ENCODE data around the gene SMIM32. TPM values are rescaled to one million over a fixed set of nuclear protein-coding genes. Genes with fewer than 3 reads are reported as not detected.

SMIM32 gene
- total RNA-seq, 2 donors from 2014 or later: 0.15 to 0.20 TPM

- Mint-ChIP-seq H3K9me3 (peaks cover 6% of the 10 kb centered on the region), H3K27ac (no peak overlapping the region), H3K4me3 (no peak overlapping the region), H3K27me3 (ENCODE audit: insufficient read depth) (no peaks in the 10 kb centered on the region), H3K36me3 (ENCODE audit: low read depth) (peaks cover 66% of the 10 kb centered on the region), H3K4me1 (peaks cover 4% of the 10 kb centered on the region)
- H3K27me3 ChIP-seq (ENCODE audit: control insufficient read depth, insufficient read depth, low read length, poor library complexity, severe bottlenecking): no peaks in the 10 kb centered on the region
- no peak for DNase-seq
- 97% methylated on average over 1 of the region's 1 CpG; no CpG with 5 or more reads in 1 of the 2 experiments for WGBS, 2 experiments (ENCODE audit: insufficient coverage in 1 of 2, insufficient read length in 1 of 2)
- H3K9ac ChIP-seq (ENCODE audit: extremely low read depth, low read length, poor library complexity, severe bottlenecking): no peak overlapping the region
- TF ChIP-seq CTCF (conservative IDR thresholded peaks at IDR 0.05): no peak
- H3K27ac ChIP-seq (ENCODE audit: low read depth, low read length): no peak overlapping the region
- H3K4me3 ChIP-seq (ENCODE audit: low read length): no peak overlapping the region
- H3K9me3 ChIP-seq (ENCODE audit: control insufficient read depth, low read length): peaks cover 28% of the 10 kb centered on the region
- peaks cover 83% of the 10 kb centered on the region for H3K36me3 ChIP-seq (ENCODE audit: control insufficient read depth, insufficient read depth, low read length)
- no peaks in the 10 kb centered on the region for H3K4me1 ChIP-seq (ENCODE audit: control insufficient read depth, insufficient read depth, low read length)
Observed at GRCh38 chr5:136155761-136156160, 37.2 kb downstream of the SMIM32 start.

DNA sequence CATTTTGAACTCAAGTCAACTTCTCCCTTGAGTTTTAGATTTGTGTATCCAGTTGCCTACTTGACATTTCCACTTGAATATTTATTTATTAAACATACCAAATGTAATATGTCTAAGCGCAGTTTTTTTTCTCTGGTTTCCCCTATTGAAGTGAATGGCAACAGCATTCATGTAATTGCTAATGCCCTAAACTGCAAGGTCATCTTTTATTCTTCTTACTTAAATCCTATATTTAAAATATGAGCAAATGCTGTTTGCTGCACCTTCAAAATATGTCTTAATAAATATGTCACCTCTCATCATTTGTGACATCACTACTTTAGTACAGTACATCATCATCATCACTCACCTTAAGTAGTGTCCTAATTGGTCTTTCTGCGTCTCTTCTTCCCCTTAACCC, 37.9 kb downstream of the SMIM32 start:
- Histone ChIP-seq H3K27ac (ENCODE audit: low read depth, low read length) (no peak overlapping the region), H3K27me3 (ENCODE audit: control insufficient read depth, insufficient read depth, low read length, poor library complexity, severe bottlenecking) (no peaks in the 10 kb centered on the region), H3K4me3 (ENCODE audit: low read length) (no peak overlapping the region), H3K4me1 (ENCODE audit: control insufficient read depth, insufficient read depth, low read length) (no peaks in the 10 kb centered on the region), H3K9me3 (ENCODE audit: control insufficient read depth, low read length) (peaks cover 28% of the 10 kb centered on the region), H3K9ac (ENCODE audit: extremely low read depth, low read length, poor library complexity, severe bottlenecking) (no peak overlapping the region), H3K36me3 (ENCODE audit: control insufficient read depth, insufficient read depth, low read length) (peaks cover 76% of the 10 kb centered on the region)
- no peak overlapping the region for H3K4me3 Mint-ChIP-seq
- peaks cover 6% of the 10 kb centered on the region for H3K9me3 Mint-ChIP-seq
- no peak overlapping the region for H3K27ac Mint-ChIP-seq
- peaks cover 64% of the 10 kb centered on the region for H3K36me3 Mint-ChIP-seq (ENCODE audit: low read depth)
- TF ChIP-seq CTCF (conservative IDR thresholded peaks at IDR 0.05): no peak
- H3K27me3 Mint-ChIP-seq (ENCODE audit: insufficient read depth): no peaks in the 10 kb centered on the region
- 92 to 99% methylated on average over 2 of the region's 2 CpGs for WGBS, 2 experiments (ENCODE audit: insufficient coverage in 1 of 2, insufficient read length in 1 of 2)
- peaks cover 8% of the 10 kb centered on the region for H3K4me1 Mint-ChIP-seq
- DNase-seq: no peak

- Histone ChIP-seq H3K27ac (ENCODE audit: low read depth, low read length) (no peak overlapping the region), H3K27me3 (ENCODE audit: control insufficient read depth, insufficient read depth, low read length, poor library complexity, severe bottlenecking) (no peaks in the 10 kb centered on the region), H3K36me3 (ENCODE audit: control insufficient read depth, insufficient read depth, low read length) (peaks cover 70% of the 10 kb centered on the region), H3K9me3 (ENCODE audit: control insufficient read depth, low read length) (peaks cover 28% of the 10 kb centered on the region), H3K4me1 (ENCODE audit: control insufficient read depth, insufficient read depth, low read length) (no peaks in the 10 kb centered on the region), H3K9ac (ENCODE audit: extremely low read depth, low read length, poor library complexity, severe bottlenecking) (no peak overlapping the region), H3K4me3 (ENCODE audit: low read length) (no peak overlapping the region)
- Mint-ChIP-seq H3K4me1 (peaks cover 20% of the 10 kb centered on the region), H3K27me3 (ENCODE audit: insufficient read depth) (no peaks in the 10 kb centered on the region), H3K4me3 (no peak overlapping the region), H3K9me3 (peaks cover 6% of the 10 kb centered on the region), H3K36me3 (ENCODE audit: low read depth) (peaks cover 56% of the 10 kb centered on the region), H3K27ac (no peak overlapping the region)
- DNase-seq: no peak
- TF ChIP-seq CTCF (conservative IDR thresholded peaks at IDR 0.05): no peak
- 95 to 97% methylated on average over 7 to 11 of the region's 11 CpGs for WGBS, 2 experiments (ENCODE audit: insufficient coverage in 1 of 2, insufficient read length in 1 of 2)
Observed at GRCh38 chr5:136153581-136154236, 39.3 kb downstream of the SMIM32 start.
